ENCODE measurements around the gene TMEM39A.

Gene TMEM39A

DNA sequence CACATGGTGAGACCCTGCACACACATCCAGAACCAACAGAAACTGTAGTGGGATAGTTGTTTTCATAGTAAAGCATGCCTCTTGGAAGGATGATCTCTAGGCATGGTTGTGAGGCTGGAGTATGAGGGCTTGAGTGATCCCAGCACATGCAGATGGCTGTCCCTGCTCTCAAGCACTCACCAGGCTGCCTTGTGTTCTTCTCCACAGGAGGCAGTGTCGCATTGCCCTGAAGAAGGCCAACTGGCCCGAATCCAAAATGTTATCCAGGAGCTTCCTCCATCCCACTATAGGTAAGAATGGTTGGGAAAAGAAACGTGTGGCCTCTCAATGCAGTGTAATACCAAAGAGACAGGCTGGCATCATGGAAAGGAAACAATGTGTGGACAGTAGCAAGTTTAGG is 82.7 kb downstream of the TMEM39A start:
- no peak overlapping the region for H3K4me3 ChIP-seq (ENCODE audit: low read depth, low read length)
- TF ChIP-seq, protein P1, sequence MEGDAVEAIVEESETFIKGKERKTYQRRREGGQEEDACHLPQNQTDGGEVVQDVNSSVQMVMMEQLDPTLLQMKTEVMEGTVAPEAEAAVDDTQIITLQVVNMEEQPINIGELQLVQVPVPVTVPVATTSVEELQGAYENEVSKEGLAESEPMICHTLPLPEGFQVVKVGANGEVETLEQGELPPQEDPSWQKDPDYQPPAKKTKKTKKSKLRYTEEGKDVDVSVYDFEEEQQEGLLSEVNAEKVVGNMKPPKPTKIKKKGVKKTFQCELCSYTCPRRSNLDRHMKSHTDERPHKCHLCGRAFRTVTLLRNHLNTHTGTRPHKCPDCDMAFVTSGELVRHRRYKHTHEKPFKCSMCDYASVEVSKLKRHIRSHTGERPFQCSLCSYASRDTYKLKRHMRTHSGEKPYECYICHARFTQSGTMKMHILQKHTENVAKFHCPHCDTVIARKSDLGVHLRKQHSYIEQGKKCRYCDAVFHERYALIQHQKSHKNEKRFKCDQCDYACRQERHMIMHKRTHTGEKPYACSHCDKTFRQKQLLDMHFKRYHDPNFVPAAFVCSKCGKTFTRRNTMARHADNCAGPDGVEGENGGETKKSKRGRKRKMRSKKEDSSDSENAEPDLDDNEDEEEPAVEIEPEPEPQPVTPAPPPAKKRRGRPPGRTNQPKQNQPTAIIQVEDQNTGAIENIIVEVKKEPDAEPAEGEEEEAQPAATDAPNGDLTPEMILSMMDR (IDR thresholded peaks at IDR 0.05; ENCODE audit: low read depth, low read length) = no peak

All from WI38 (cell line).